GM13977 (cell line): ENCODE results near the gene FARP1.

Experiments
- DNase-seq: peaks from one replicate; pipeline ENCODE4 v3.0.0; 2012; ENCODE audit warnings: low spot score
- CTCF ChIP-seq: IDR thresholded peaks from 2 replicates; pipeline ENCODE4 v1.5.1; 2012; ENCODE audit warnings: mild to moderate bottlenecking, control low read depth; ENCODE audit not compliant: insufficient read depth; ENCODE audit errors: extremely low read depth, missing control alignments
- in situ Hi-C: fragments of 300-500 bp; cut with MboI; formaldehyde crosslinking; loops from one replicate; pipeline ENCODE4 v1.12.0; 2022; ENCODE audit warnings: low sequenced_read_pairs, low pct_unique_long_range_greater_than_20kb, mixed read lengths, inconsistent platforms; ENCODE audit not compliant: unreplicated experiment

The FARP1 gene

GRCh38 chr13:98332222-98332621, 189.3 kb downstream of the FARP1 start:
- DNase-seq: no peak
- TF ChIP-seq CTCF: no peak
- in situ Hi-C loops: no loop called here

- in situ Hi-C loops: no loop called here
- no peak for TF ChIP-seq CTCF
- DNase-seq: no peak
These were observed 189.8 kb downstream of the FARP1 start for GRCh38 chr13:98332691-98333090.

- in situ Hi-C loops: no loop called here
- DNase-seq: no peak
- TF ChIP-seq CTCF: no peak
These were observed 190.6 kb downstream of the FARP1 start for GRCh38 chr13:98333486-98333885.

- in situ Hi-C loops: no loop called here
- no peak for DNase-seq
- TF ChIP-seq CTCF: no peak
These were observed 191.8 kb downstream of the FARP1 start for GRCh38 chr13:98334620-98335205.

- DNase-seq: no peak
- in situ Hi-C loops: no loop called here
- TF ChIP-seq CTCF: no peak
These were observed 192.8 kb downstream of the FARP1 start for GRCh38 chr13:98335721-98336120.

GRCh38 chr13:98338310-98338709, 195.4 kb downstream of the FARP1 start:
- TF ChIP-seq CTCF: no peak
- in situ Hi-C loops: no loop called here
- DNase-seq: no peak

GRCh38 chr13:98339684-98340425, 197.0 kb downstream of the FARP1 start:
- no peak for TF ChIP-seq CTCF
- in situ Hi-C loops: no loop called here
- DNase-seq: no peak
